ENCODE results near the gene NDUFA13.

Gene NDUFA13

DNA sequence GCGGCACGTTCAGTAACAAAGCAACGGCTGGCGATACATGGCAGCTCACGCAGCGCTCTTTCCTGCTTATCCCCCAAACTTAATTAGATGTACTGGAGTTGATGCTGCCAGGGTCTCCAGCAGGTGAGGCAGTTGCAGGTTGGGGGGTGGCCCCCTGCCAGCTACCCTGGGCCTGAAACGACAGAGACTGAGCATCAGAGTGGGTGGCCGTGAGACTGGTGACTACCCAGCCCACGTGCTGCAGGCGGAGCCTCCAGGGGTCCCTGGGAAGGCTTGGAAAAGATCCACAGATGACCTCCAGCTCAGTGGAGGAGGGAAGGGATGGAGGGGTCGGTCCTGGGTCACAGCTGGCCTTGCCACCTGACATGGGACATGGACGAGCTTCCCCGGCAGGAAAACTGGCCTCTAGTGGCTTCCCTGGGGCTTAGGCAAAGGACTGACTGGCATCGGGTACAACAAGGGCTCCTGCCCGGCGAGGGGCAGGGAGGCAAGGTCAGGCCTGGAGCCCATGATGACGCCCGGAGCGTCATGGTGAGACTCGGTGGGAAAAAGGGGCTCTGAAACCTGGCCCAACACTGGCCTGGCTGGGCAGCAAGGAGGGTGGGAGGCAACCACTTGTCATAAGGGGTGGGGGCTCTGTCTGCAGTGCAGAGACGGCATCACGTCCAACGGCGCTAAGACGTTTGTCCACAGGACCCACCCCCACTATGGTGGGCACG, 46.1 kb downstream of the NDUFA13 start:
- H3K9me3 ChIP-seq (ENCODE audit: insufficient read depth, low read depth, low read length) = no peaks in the 10 kb centered on the region
- H3K4me3 ChIP-seq (ENCODE audit: low read length) = no peak overlapping the region
- no peaks in the 10 kb centered on the region for H3K27me3 ChIP-seq (ENCODE audit: insufficient read depth, low read length)
- H3K27ac ChIP-seq (ENCODE audit: low read length) = no peak overlapping the region
- H3K4me1 ChIP-seq (ENCODE audit: insufficient read depth, low read length) = no peaks in the 10 kb centered on the region
- no peaks in the 10 kb centered on the region for H3K36me3 ChIP-seq (ENCODE audit: insufficient read depth, low read depth, low read length)
- H3K9ac ChIP-seq (ENCODE audit: low read depth, low read length) = no peak overlapping the region

GRCh38 chr19:19562665-19563347, 46.8 kb downstream of the NDUFA13 start:
- Histone ChIP-seq H3K9ac (ENCODE audit: low read depth, low read length) (no peak overlapping the region), H3K27me3 (ENCODE audit: insufficient read depth, low read length) (no peaks in the 10 kb centered on the region), H3K36me3 (ENCODE audit: insufficient read depth, low read depth, low read length) (no peaks in the 10 kb centered on the region), H3K4me1 (ENCODE audit: insufficient read depth, low read length) (no peaks in the 10 kb centered on the region), H3K4me3 (ENCODE audit: low read length) (no peak overlapping the region), H3K27ac (ENCODE audit: low read length) (no peak overlapping the region), H3K9me3 (ENCODE audit: insufficient read depth, low read depth, low read length) (no peaks in the 10 kb centered on the region)

DNA sequence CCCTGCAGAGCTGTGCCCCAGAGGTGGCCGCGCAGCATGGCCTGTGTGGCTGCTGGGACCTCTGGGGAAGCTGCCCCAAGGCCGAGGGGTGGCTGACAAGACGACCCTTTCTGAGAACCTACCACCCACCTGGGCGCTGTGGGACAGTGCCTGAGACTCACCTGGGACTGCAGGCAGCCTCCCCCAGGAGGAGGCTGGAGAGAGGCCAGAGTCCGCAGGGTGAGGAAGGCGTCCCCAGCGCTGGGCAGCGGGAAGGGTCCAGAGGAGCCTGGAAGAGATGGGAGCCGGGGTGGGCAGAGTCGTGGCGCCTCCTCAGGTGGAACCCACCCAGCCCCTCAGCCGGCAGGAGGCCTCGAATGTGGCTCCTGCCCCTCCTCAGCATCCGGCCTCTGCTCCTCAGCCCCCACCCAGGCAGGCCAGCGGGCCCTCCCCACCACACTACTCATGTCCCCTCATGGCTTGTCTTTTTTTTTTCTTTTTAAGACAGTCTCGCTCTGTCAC, 47.4 kb downstream of the NDUFA13 start:
- H3K4me1 ChIP-seq (ENCODE audit: insufficient read depth, low read length) = no peaks in the 10 kb centered on the region
- no peak overlapping the region for H3K27ac ChIP-seq (ENCODE audit: low read length)
- H3K36me3 ChIP-seq (ENCODE audit: insufficient read depth, low read depth, low read length) = no peaks in the 10 kb centered on the region
- H3K27me3 ChIP-seq (ENCODE audit: insufficient read depth, low read length) = no peaks in the 10 kb centered on the region
- no peak overlapping the region for H3K4me3 ChIP-seq (ENCODE audit: low read length)
- H3K9ac ChIP-seq (ENCODE audit: low read depth, low read length) = no peak overlapping the region
- H3K9me3 ChIP-seq (ENCODE audit: insufficient read depth, low read depth, low read length) = no peaks in the 10 kb centered on the region

DNA sequence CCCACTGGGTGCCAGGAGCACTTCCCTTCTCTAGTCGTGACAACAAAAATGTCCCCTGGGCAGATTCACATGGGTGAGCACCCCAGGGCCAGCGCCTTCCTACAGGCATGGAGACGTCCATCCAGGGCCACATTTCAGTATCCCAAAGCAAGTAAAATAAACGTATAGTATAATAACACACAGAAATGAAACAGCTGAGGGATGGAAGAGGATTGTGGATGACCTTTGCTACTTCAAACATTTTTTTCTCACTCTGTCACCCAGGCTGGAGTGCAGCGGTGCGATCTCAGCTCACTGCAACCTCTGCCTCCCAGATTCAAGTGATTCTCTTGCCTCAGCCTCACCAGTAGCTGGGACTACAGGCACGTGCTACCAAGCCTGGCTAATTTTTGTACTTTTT, 50.3 kb downstream of the NDUFA13 start:
- Histone ChIP-seq H3K36me3 (ENCODE audit: insufficient read depth, low read depth, low read length) (no peaks in the 10 kb centered on the region), H3K9me3 (ENCODE audit: insufficient read depth, low read depth, low read length) (no peaks in the 10 kb centered on the region), H3K4me1 (ENCODE audit: insufficient read depth, low read length) (no peaks in the 10 kb centered on the region), H3K9ac (ENCODE audit: low read depth, low read length) (no peak overlapping the region), H3K27me3 (ENCODE audit: insufficient read depth, low read length) (no peaks in the 10 kb centered on the region), H3K27ac (ENCODE audit: low read length) (no peak overlapping the region), H3K4me3 (ENCODE audit: low read length) (no peak overlapping the region)

DNA sequence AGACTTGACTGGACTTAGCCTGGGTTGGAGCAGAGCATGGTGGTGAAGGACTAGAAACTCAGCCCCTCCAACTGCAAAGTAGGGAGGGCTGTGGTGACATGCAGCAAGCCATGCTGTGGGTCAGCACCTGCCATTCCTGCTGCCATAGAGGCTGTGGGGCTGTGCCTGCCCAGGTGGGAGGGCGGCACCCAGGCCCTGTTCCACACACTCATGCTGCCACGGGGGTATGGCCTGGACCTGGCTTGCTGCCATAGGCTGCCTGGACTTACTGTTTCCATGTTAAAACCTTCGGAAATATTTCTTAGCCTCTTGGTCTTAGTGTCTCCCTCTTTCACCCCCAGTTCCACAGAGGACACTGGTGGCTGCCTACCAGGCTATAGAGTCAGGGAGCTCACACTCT, 51.4 kb downstream of the NDUFA13 start:
- H3K27ac ChIP-seq (ENCODE audit: low read length) = no peak overlapping the region

GRCh38 chr19:19568802-19569756, 53.1 kb downstream of the NDUFA13 start:
- Histone ChIP-seq H3K4me3 (ENCODE audit: low read length) (no peak overlapping the region), H3K27me3 (ENCODE audit: insufficient read depth, low read length) (no peaks in the 10 kb centered on the region), H3K27ac (ENCODE audit: low read length) (no peak overlapping the region), H3K4me1 (ENCODE audit: insufficient read depth, low read length) (no peaks in the 10 kb centered on the region), H3K9me3 (ENCODE audit: insufficient read depth, low read depth, low read length) (no peaks in the 10 kb centered on the region), H3K9ac (ENCODE audit: low read depth, low read length) (no peak overlapping the region), H3K36me3 (ENCODE audit: insufficient read depth, low read depth, low read length) (no peaks in the 10 kb centered on the region)

More for the DNA sequence above, 51.4 kb downstream of the NDUFA13 start:
- Histone ChIP-seq H3K36me3 (ENCODE audit: insufficient read depth, low read depth, low read length) (no peaks in the 10 kb centered on the region), H3K27me3 (ENCODE audit: insufficient read depth, low read length) (no peaks in the 10 kb centered on the region), H3K9ac (ENCODE audit: low read depth, low read length) (no peak overlapping the region), H3K4me3 (ENCODE audit: low read length) (no peak overlapping the region), H3K9me3 (ENCODE audit: insufficient read depth, low read depth, low read length) (no peaks in the 10 kb centered on the region), H3K4me1 (ENCODE audit: insufficient read depth, low read length) (no peaks in the 10 kb centered on the region)

- Histone ChIP-seq H3K27me3 (ENCODE audit: insufficient read depth, low read length) (no peaks in the 10 kb centered on the region), H3K9ac (ENCODE audit: low read depth, low read length) (no peak overlapping the region), H3K4me3 (ENCODE audit: low read length) (no peak overlapping the region), H3K4me1 (ENCODE audit: insufficient read depth, low read length) (peaks cover 2% of the 10 kb centered on the region; the same call in 1 of the 2 replicates), H3K36me3 (ENCODE audit: insufficient read depth, low read depth, low read length) (no peaks in the 10 kb centered on the region), H3K27ac (ENCODE audit: low read length) (no peak overlapping the region), H3K9me3 (ENCODE audit: insufficient read depth, low read depth, low read length) (no peaks in the 10 kb centered on the region)
Observed at GRCh38 chr19:19570571-19570970, 54.5 kb downstream of the NDUFA13 start.

- no peak overlapping the region for H3K9ac ChIP-seq (ENCODE audit: low read depth, low read length)
- H3K27ac ChIP-seq (ENCODE audit: low read length) = no peak overlapping the region
- no peaks in the 10 kb centered on the region; the same call in 1 of the 2 replicates for H3K27me3 ChIP-seq (ENCODE audit: insufficient read depth, low read length)
- peaks cover 5% of the 10 kb centered on the region; the same call in 1 of the 2 replicates for H3K4me1 ChIP-seq (ENCODE audit: insufficient read depth, low read length)
- H3K4me3 ChIP-seq (ENCODE audit: low read length) = no peak overlapping the region
- no peaks in the 10 kb centered on the region for H3K9me3 ChIP-seq (ENCODE audit: insufficient read depth, low read depth, low read length)
- H3K36me3 ChIP-seq (ENCODE audit: insufficient read depth, low read depth, low read length) = no peaks in the 10 kb centered on the region
Observed at GRCh38 chr19:19571071-19571786, 55.2 kb downstream of the NDUFA13 start.

- Histone ChIP-seq H3K9me3 (ENCODE audit: insufficient read depth, low read depth, low read length) (no peaks in the 10 kb centered on the region), H3K4me3 (ENCODE audit: low read length) (no peak overlapping the region), H3K9ac (ENCODE audit: low read depth, low read length) (no peak overlapping the region), H3K4me1 (ENCODE audit: insufficient read depth, low read length) (peaks cover 5% of the 10 kb centered on the region; the same call in 1 of the 2 replicates), H3K27me3 (ENCODE audit: insufficient read depth, low read length) (no peaks in the 10 kb centered on the region; the same call in 1 of the 2 replicates), H3K27ac (ENCODE audit: low read length) (no peak overlapping the region), H3K36me3 (ENCODE audit: insufficient read depth, low read depth, low read length) (no peaks in the 10 kb centered on the region)
Observed at GRCh38 chr19:19575411-19575810, 59.4 kb downstream of the NDUFA13 start.

All from iPS-20b (cell line).